OCI-LY3 (cell line): ENCODE results near the gene IFNLR1.

Experiments used
- H2AFZ ChIP-seq: fragments of 200-600, 300-600 bp; shearing (Covaris generic); 2 replicates; pipeline ENCODE4 v1.6.0; 2014; ENCODE audit warnings: antibody characterized with exemption, low read depth, low read length
- H3K27ac ChIP-seq: fragments of 200-600, 300-600 bp; sonication (generic); 2 replicates; pipeline ENCODE4 v1.5.1; 2014; ENCODE audit warnings: mild to moderate bottlenecking, low read length, moderate library complexity, mixed read lengths
- H3K27me3 ChIP-seq: fragments of 200-600, 300-600 bp; sonication (generic); 2 replicates; pipeline ENCODE4 v1.6.1; 2014; ENCODE audit warnings: low read depth, low read length, mixed read lengths
- H3K36me3 ChIP-seq: fragments of 200-600, 300-600 bp; sonication (generic); replicated peaks from 2 replicates; pipeline ENCODE3; 2014; ENCODE audit warnings: low read depth, low read length, mixed read lengths
- H3K4me1 ChIP-seq: fragments of 300-600, 200-600 bp; sonication (generic); 2 replicates; pipeline ENCODE4 v1.6.1; 2014; ENCODE audit warnings: low read length, mixed read lengths
- H3K4me2 ChIP-seq: fragments of 200-600, 300-600 bp; sonication (generic); 2 replicates; pipeline ENCODE4 v1.6.1; 2014; ENCODE audit warnings: low read length, mixed read lengths
- H3K4me3 ChIP-seq: fragments of 300-600, 200-600 bp; sonication (generic); 2 replicates; pipeline ENCODE4 v1.5.1; 2014; ENCODE audit warnings: antibody characterized with exemption, mild to moderate bottlenecking, low read length, moderate library complexity
- H3K79me2 ChIP-seq: fragments of 300-600, 200-600 bp; shearing (Covaris generic); 2 replicates; pipeline ENCODE4 v1.6.1; 2014; ENCODE audit warnings: mild to moderate bottlenecking, low read length, mixed read lengths
- H3K9ac ChIP-seq: fragments of 300-600, 200-600 bp; shearing (Covaris generic); 2 replicates; pipeline ENCODE4 v1.6.0; 2014; ENCODE audit warnings: mild to moderate bottlenecking, low read length, moderate library complexity
- H3K9me3 ChIP-seq: fragments of 200-600, 300-600 bp; shearing (Covaris generic); 2 replicates; pipeline ENCODE4 v1.6.1; 2014; ENCODE audit warnings: low read length, mixed read lengths; ENCODE audit not compliant: insufficient read depth
- H4K20me1 ChIP-seq: fragments of 200-600, 300-600 bp; sonication (generic); 2 replicates; pipeline ENCODE4 v1.6.1; 2016; ENCODE audit warnings: low read length, mixed read lengths; ENCODE audit not compliant: insufficient read depth
- CTCF ChIP-seq: fragments of 200-600, 300-600 bp; sonication (generic); IDR thresholded peaks from 2 replicates; pipeline ENCODE4 v1.5.1; 2014; ENCODE audit warnings: antibody characterized with exemption, low read length, low read depth
- EZH2phosphoT487 ChIP-seq: fragments of 200-600 bp; shearing (Covaris generic); IDR thresholded peaks from 2 replicates; pipeline ENCODE4 v1.6.1; 2018; ENCODE audit warnings: antibody characterized with exemption, mixed run types, low read depth

The IFNLR1 gene

GRCh38 chr1:24127801-24128363 is 59.2 kb downstream of the IFNLR1 start:
- no peaks in the 10 kb centered on the region for H3K79me2 ChIP-seq
- H3K4me1 ChIP-seq = no peaks in the 10 kb centered on the region
- no peak overlapping the region for H2AFZ ChIP-seq
- no peaks in the 10 kb centered on the region for H4K20me1 ChIP-seq
- no peak overlapping the region for H3K9ac ChIP-seq
- H3K9me3 ChIP-seq = no peaks in the 10 kb centered on the region
- TF ChIP-seq EZH2phosphoT487 = no peak
- no peak for TF ChIP-seq CTCF
- no peaks in the 10 kb centered on the region for H3K27me3 ChIP-seq
- no peak overlapping the region for H3K4me2 ChIP-seq
- H3K4me3 ChIP-seq = no peak overlapping the region
- no peak overlapping the region for H3K27ac ChIP-seq
- no peaks in the 10 kb centered on the region for H3K36me3 ChIP-seq

DNA sequence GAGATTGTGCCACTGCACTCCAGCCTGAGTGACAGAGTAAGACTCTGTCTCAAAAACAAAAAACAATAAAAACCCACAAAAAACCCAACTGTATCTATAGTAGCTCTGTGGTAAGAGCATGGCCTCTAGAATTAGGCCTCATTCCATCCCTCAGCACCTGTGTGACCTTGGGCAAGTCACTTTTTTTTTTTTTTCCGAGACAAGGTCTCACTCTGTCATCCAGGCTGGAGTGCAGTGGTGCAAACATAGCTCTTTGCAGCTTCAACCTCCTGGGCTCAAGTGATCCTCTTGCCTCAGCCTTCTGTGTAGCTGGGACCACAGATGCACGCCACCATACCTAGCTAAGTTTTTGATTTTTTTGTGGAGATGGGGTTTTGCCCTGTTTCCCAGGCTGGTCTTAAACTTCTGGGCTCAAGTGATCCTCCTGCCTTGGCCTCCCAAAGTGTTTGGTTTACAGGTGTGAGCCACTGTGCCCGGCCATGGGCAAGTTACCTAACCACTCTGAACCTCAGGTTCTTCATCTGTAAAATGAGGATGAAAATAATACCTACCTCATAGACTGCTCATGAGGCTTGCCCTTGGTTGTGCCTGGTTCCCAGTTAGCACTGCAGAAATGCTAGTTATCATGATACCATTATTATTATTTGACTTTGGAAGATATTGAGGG is 59.8 kb downstream of the IFNLR1 start:
- Histone ChIP-seq H3K4me2 (no peak overlapping the region), H3K27ac (no peak overlapping the region), H4K20me1 (no peaks in the 10 kb centered on the region), H3K9ac (no peak overlapping the region), H3K79me2 (no peaks in the 10 kb centered on the region), H3K4me3 (no peak overlapping the region), H3K9me3 (no peaks in the 10 kb centered on the region), H2AFZ (no peak overlapping the region), H3K36me3 (no peaks in the 10 kb centered on the region), H3K4me1 (no peaks in the 10 kb centered on the region), H3K27me3 (no peaks in the 10 kb centered on the region)
- TF ChIP-seq EZH2phosphoT487 = no peak
- no peak for TF ChIP-seq CTCF

GRCh38 chr1:24126672-24127023 is 60.4 kb downstream of the IFNLR1 start:
- H3K4me3 ChIP-seq = no peak overlapping the region
- no peaks in the 10 kb centered on the region for H3K9me3 ChIP-seq
- no peaks in the 10 kb centered on the region for H4K20me1 ChIP-seq
- no peaks in the 10 kb centered on the region for H3K36me3 ChIP-seq
- no peak overlapping the region for H3K4me2 ChIP-seq
- no peaks in the 10 kb centered on the region for H3K79me2 ChIP-seq
- no peak overlapping the region for H3K9ac ChIP-seq
- no peaks in the 10 kb centered on the region for H3K4me1 ChIP-seq
- no peak overlapping the region for H2AFZ ChIP-seq
- no peak for TF ChIP-seq EZH2phosphoT487
- no peak for TF ChIP-seq CTCF
- H3K27ac ChIP-seq = no peak overlapping the region
- no peaks in the 10 kb centered on the region for H3K27me3 ChIP-seq

DNA sequence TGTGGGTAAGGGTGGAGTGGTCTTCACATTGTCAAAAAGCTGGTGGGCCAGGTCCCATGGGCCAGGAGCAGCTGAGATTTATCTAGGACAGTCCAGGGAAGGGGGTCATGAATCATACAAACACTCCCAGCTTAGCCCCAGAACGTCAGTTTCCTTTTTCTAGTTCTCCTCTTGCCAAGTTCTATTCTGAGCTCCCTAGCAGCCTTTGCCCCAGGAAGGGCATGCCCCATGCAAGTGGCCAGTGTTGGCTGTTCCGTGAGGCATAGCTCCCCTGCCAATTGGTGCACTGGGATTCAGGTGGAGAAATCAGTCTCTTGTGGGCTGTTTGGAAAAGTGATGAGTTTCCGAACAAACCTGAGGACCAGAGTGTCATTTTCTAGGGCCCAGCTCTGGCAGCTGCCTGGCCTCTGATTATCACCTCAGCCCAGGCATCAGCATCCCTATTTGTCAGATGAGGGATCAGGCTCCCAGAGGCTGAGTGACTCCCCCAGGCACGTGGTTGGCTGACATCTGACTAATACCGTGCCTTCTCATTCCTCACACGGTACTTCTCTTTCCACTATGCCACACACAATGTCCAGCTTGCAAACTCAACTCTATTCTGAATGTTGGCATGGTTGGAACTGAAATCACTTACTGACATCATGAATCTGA is 60.9 kb downstream of the IFNLR1 start:
- Histone ChIP-seq H3K27me3 (no peaks in the 10 kb centered on the region), H3K4me2 (no peak overlapping the region), H3K9me3 (no peaks in the 10 kb centered on the region), H3K4me1 (no peaks in the 10 kb centered on the region), H3K36me3 (no peaks in the 10 kb centered on the region), H3K4me3 (no peak overlapping the region), H2AFZ (no peak overlapping the region), H3K27ac (no peak overlapping the region), H4K20me1 (no peaks in the 10 kb centered on the region), H3K79me2 (no peaks in the 10 kb centered on the region), H3K9ac (no peak overlapping the region)
- no peak for TF ChIP-seq EZH2phosphoT487
- TF ChIP-seq CTCF = no peak
